Stimulated activated CD8-positive, alpha-beta memory T cell treated with anti-CD3 and anti-CD28 coated beads, Interleukin-2, amount 100 ng/mL, for 48 hours (primary cell): ENCODE measurements around the gene ADAMTS9.

Experiments
- DNase-seq, 2 donors: peaks; one replicate each; pipeline ENCODE4 v3.0.0-alpha.2; 2020; ENCODE audit warnings: low read depth in 2 of 2

ADAMTS9 gene

DNA sequence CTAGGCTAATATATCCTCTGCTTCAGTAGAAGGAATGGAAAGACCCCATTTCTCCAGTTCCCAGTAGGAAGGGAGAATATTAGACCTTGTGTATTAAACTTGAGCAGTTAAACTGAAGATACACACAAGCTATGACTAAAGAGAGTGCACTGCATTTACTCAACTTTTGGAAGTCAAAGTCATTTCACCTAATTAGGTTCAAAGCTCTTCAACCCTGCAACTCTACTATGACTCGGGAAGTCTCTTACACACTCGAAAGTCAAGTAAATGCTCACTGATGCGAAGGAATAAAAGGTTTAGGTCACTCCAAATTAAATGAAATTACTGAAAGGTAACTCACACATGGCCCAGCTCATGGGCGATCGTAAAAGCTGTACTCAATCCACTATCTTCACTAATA, 33.8 kb downstream of the ADAMTS9 start:
- DNase-seq: no peak

DNA sequence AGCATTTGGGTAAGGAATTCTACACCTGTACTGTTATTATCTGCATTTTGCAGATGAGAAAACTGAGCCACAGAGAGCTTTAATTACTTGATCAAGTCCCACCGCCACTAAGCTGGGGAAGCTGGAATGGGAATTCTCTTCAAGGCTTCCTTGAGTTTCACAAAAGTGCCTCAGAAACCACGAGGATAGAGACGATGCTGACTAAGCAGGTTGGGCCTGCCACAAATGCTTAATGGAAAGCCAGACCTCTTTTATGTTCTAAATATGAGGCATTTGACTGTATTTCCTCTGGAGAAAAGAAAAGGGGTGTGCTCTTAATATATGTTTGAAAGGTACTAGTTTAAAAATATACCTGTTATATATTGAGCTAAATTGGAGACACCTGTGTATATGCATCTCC, 34.7 kb downstream of the ADAMTS9 start:
- DNase-seq: no peak

DNA sequence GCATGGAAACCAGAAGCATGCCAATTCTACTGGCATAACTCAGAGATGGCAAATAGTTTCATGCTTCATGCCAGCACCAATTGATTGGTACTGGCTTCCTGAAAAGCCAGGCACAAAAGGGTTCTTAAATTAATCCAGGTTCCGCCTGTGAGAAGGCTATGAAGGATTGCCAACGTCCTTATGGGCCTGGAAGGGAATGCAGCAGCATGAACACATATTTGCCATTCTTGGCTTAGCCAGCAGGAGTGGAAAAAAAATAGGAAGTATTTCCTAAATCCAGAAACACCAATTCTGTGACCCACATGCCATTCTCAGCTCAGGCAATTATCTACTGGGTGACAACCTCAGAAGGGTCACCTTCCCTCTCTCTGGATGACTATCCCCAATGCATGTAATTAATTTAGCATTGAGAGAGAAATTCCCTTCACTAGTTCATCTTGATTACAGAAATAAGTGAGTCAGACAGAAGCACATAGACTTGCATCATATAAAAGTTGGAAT, 36.0 kb downstream of the ADAMTS9 start:
- no peak for DNase-seq

GRCh38 chr3:64651303-64651702, 36.5 kb downstream of the ADAMTS9 start:
- no peak for DNase-seq

GRCh38 chr3:64650715-64651114, 37.1 kb downstream of the ADAMTS9 start:
- DNase-seq: no peak

DNA sequence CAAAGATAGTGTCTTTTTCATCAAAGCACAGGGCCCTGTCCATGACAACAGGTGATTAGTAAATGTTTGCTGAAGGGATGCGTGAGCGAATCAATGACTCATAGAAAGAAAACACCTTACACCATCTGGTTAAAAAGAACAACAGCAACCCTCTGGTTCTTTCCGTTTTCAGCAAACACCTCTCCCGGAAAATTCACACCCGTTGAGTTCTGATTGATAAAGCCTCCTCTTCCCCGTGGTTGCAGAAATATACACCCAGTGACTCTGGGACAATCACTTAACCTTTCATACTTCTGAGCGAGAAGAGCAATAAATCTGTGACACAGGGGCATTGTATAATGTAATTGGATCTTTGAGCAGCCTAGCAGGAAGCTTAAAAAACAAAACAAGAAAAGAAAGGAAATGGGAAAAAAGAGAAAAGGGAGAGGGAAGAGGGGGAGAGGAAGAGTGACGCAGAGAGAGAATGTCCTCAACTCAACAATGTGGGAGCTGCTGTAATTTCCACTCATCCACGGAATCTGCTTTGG, 37.6 kb downstream of the ADAMTS9 start:
- DNase-seq: no peak

DNA sequence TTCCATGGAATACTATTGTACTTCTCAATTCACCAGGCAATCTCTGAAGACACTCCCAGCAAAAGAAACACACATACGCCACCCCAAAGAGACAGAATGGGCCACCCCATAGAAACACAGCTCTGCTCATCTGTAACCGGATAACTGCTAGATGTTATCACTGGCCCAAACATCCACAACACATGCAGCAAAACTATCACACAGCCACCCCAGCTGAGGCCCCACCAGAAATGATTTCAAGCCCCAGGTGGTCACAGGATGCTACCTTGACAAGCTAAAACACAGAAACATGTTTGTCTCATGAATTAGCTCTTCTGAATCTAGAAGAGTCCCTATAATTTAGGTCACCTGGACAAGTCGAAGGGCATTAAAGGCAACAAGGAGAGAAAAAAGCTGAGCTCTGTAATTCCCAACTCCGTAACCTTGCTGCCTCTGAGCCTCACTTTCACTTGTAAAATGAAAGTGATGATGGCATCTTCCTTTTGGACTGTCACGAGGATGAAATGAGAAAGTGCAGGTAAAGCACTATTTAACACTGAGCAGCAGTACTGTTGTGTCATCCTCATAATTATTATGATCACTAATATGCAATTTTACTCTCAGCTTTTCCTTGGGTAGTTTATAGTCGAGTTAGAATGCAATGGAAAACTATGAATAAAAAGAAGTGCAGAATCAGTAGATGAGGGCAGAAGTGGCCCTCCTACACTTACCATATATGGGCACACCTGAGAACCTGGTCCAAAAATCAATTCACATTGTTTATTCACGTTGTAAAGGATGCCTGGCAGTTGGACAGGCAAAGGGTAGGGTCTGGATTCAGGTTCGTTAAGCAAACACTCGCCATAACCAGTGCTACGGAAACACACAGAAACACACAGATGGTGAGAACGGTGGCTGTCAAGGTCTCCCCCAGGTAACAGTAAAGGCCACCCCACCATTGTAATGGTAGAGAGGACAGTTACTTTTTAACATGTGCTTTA, 38.6 kb downstream of the ADAMTS9 start:
- no peak for DNase-seq

- DNase-seq: no peak
These were observed 40.0 kb downstream of the ADAMTS9 start for GRCh38 chr3:64647825-64648224.

DNA sequence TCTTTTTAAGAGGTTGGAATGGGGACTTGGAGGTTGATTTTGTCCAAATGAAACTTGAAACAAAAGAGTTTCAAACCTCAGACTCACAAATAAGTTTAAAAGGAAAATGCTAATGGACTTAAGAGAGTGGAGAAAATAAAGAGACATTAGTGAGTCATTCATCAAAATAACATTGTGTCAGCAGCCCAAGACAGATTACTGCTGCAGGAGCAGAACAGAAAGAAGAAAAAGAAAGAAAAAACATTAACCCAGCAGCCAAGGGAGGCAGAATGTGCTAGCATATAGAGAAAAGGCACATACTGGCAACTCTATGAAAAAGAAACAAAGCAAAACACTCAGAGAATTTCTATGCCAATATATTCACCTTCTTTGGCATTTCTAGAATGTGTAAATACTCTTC, 42.6 kb downstream of the ADAMTS9 start:
- no peak for DNase-seq

DNA sequence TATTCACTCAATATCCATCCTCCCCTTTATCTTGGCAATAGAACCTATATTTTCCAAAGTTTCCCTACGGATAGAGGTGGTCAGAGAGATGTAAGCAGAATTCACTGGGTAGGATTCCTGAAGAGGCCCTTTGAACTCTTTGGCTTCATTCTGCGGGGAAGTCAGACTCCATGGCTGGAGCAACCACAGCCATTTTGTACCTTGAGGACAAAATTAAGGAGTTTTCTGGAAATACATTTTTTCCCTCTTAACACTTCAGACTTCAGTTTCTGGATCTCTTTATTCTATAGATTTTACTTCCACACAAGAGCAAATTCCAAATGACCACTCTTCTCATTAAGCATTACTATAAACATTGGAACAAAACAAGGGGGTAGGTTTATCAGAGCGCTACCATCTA, 43.3 kb downstream of the ADAMTS9 start:
- no peak for DNase-seq

GRCh38 chr3:64642327-64643151, 45.3 kb downstream of the ADAMTS9 start:
- DNase-seq: no peak

DNA sequence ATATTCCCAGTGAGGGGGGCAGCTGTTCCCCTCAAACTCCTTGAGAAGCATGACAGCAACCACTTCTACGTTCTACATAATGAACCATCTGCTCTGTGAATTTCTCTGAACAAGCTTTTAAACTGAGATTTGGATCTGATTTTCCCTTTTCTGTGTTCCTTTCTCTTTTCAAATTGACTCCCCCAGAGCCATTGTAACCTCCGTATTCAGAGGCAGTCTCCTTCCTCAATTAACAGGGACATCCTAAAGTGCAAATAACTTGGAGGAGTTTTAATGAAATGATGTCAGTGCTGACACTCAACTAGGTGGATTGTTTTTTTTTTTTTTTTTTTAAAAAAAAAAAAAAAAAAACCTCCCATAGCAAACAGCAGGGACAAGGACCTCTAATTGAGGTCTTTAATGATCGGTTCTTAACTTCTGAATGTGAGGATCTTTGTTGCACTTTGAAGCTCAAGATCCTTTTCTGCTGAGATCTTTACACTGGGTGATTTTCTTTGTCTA, 48.8 kb downstream of the ADAMTS9 start:
- DNase-seq: no peak

- no peak for DNase-seq
These were observed 49.3 kb downstream of the ADAMTS9 start for GRCh38 chr3:64638511-64638910.

GRCh38 chr3:64634417-64634816, 53.4 kb downstream of the ADAMTS9 start:
- no peak for DNase-seq

DNA sequence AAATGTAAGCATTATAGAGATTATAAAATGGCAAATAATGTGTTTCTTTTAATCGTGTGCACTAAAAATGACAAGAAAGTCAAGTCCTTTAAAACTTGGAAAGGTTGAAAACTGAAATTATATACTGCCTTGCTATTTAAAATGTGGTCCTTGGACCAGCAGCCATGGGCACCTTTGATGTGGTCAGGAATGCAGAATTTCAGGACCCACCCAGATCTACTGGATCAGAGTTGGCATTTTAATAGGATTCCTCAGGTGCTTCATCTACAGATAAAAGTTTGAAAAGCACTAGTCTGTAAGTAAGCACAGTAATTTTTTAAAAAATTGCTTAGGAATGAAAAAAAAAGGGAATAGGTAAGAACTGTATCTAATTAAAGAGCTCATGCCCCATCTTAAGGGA, 55.8 kb downstream of the ADAMTS9 start:
- DNase-seq: no peak

DNA sequence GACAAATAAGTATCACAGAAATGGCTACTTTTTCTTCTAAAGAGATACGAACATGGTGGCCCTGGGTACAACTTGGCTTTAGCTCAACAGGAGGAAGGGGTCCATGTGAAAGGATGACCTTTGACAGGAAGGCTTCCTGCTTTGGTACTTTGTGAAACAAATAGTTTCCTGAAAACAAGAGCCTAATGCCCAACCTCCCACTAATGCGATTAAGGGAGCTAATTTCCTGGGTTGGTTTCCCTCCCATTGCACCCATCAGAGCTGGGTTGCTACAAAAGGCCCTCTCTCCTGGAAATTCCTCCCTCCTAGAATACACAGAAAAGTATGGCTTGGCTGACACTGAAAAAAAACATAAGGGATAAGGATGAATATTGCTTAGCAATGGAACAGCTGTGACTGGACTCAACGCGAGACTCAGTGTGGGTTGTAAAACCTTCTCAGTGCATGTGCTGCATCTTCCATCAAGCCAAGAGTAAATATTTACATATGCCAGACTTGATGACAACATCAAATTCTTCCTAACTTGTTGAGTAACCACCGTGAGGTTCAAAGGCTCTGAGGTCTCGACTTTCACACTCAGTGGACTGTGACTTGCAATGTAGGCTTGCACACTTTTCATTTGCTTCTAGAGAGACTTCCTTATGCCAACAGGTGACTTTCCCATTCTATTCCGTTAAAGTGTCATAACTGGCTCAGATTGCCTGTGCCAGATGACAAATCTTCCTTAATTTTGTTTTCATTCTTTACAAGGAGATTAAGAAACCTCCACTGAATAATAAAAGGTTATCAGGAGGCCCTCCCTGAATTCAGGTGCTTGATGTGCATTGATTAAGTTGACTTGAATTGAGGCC, 60.1 kb downstream of the ADAMTS9 start:
- no peak for DNase-seq

DNA sequence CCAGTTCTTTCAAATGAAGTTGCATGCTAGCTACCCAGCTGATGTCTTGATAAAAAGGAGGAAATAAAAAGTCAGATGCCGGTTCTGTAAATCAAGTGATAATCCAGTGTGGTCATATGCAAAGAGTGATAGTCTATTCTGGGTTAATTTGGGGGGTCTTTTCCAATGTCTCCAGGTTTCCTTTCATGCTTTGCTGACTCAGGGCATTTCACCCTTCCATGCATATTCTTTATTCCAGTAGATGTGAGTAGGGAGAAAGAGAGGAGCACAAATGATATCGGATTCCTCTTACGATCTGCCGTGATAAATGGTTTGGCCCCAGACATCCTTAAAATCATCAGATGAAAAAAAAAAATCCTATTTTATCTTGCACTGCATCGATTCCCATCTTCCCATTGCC, 60.8 kb downstream of the ADAMTS9 start:
- no peak for DNase-seq

DNA sequence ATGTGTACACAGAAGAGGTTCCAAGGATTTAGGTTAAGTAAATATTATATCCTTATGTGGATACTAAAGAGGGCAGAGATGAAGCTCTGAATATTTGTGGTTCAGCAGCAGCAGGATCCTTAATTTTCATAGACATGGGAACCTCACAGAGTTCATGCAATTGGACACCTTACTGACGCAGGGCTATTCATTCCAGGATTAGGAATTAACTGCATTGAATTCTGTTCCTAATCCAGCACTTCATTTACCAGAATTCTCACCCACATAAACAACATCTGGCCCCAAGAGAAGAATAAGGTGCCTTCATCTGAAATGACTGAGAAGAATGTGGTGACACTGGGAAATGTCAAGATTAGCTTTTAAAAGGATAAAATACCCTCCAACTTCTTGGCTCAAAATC, 62.4 kb downstream of the ADAMTS9 start:
- DNase-seq: no peak

- no peak for DNase-seq
These were observed 64.7 kb downstream of the ADAMTS9 start for GRCh38 chr3:64623125-64623524.

DNA sequence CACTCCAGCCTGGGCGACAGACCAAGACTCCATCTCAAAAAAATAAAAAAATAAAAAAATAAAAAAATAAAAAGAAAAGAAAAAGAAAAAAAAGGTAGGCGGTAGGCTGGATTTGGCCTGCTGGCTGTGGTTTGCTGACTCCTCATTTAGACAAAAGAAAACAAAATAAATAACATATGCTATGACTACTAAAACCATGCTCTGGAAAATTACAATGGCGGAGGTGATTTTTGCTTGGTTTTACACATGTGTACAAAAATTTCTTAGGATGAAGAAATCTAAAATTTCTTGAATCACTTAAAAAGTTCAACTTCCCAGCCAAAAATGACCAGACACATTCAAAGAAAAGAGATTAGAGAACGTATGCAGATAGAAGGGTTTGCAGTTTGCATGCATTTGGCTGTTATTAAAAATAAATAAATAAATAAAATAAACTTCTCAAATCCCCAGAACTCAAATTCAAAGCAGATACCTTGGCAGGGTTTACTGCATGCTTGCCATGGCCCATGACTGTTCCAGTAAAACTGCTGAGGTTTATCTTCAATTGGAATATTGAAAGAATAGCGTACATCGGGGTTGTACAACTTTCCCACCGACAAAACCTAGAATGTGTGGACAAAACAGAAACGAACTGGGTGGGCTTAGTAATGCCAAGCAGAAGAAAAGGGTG, 65.9 kb downstream of the ADAMTS9 start:
- no peak for DNase-seq

GRCh38 chr3:64621275-64621674, 66.5 kb downstream of the ADAMTS9 start:
- no peak for DNase-seq
